Measurements from ENCODE around the gene RANBP6. TPM values are rescaled to one million over a fixed set of nuclear protein-coding genes. Genes with fewer than 3 reads are reported as not detected.

Gene RANBP6
- total RNA-seq, 6 experiments from 2014 or later = 6.2 to 11.7 (median 8.4) TPM

- 93% methylated on average over 2 of the region's 2 CpGs for WGBS (ENCODE audit: insufficient coverage, low coverage, low lambda C conversion rate, missing lambda C conversion rate)
- H3K36me3 ChIP-seq = peaks cover 0 to 6% (median 0%) of the 10 kb centered on the region in 4 donors
- intact Hi-C loops (cut with DNase I) = no loop called here
- TF ChIP-seq CTCF (IDR thresholded peaks at IDR 0.05) = no peak
- TF ChIP-seq POLR2A (IDR thresholded peaks at IDR 0.05) = no peak
- peaks cover 0 to 5% (median 2%) of the 10 kb centered on the region in 4 donors for H3K4me1 ChIP-seq
- H3K9me3 ChIP-seq = no peaks in the 10 kb centered on the region
- H3K4me3 ChIP-seq = no peak overlapping the region
- H3K27me3 ChIP-seq = no peaks in the 10 kb centered on the region
- ATAC-seq (no peak), DNase-seq (no peak)
- no peak overlapping the region for H3K27ac ChIP-seq
Observed at GRCh38 chr9:6000955-6001354, 14.5 kb downstream of the RANBP6 start.

GRCh38 chr9:5999443-6000101 lies 15.9 kb downstream of the RANBP6 start:
- WGBS (ENCODE audit: insufficient coverage, low coverage, low lambda C conversion rate, missing lambda C conversion rate) = 100% methylated on average over 2 of the region's 2 CpGs
- intact Hi-C loops (cut with DNase I) = no loop called here
- H3K27ac ChIP-seq = no peak overlapping the region
- DNase-seq = no peak
- H3K4me3 ChIP-seq = no peak overlapping the region
- H3K9me3 ChIP-seq = no peaks in the 10 kb centered on the region
- no peaks in the 10 kb centered on the region for H3K4me1 ChIP-seq
- TF ChIP-seq POLR2A (IDR thresholded peaks at IDR 0.05) = no peak
- TF ChIP-seq CTCF (IDR thresholded peaks at IDR 0.05) = no peak
- ATAC-seq = no peak
- H3K27me3 ChIP-seq = no peaks in the 10 kb centered on the region
- H3K36me3 ChIP-seq = no peaks in the 10 kb centered on the region

- no peak for DNase-seq
- intact Hi-C loops (cut with DNase I) = no loop called here
- no peak for ATAC-seq
- H3K9me3 ChIP-seq = no peaks in the 10 kb centered on the region
- 91% methylated on average over 1 of the region's 1 CpG for WGBS (ENCODE audit: insufficient coverage, low coverage, low lambda C conversion rate, missing lambda C conversion rate)
- TF ChIP-seq CTCF (IDR thresholded peaks at IDR 0.05) (no peak), POLR2A (IDR thresholded peaks at IDR 0.05) (no peak)
- H3K36me3 ChIP-seq = no peaks in the 10 kb centered on the region
- no peak overlapping the region for H3K4me3 ChIP-seq
- H3K4me1 ChIP-seq = peaks cover 0 to 4% (median 0%) of the 10 kb centered on the region in 4 donors
- H3K27me3 ChIP-seq = no peaks in the 10 kb centered on the region
- H3K27ac ChIP-seq = no peak overlapping the region
Observed at GRCh38 chr9:5994493-5994892, 20.9 kb downstream of the RANBP6 start.

GRCh38 chr9:5988265-5988664 lies 27.2 kb downstream of the RANBP6 start:
- ATAC-seq (no peak), DNase-seq (no peak)
- Histone ChIP-seq H3K27me3 (no peaks in the 10 kb centered on the region), H3K4me1 (no peaks in the 10 kb centered on the region), H3K27ac (no peak overlapping the region), H3K36me3 (peaks cover 0 to 13% (median 0%) of the 10 kb centered on the region in 4 donors), H3K4me3 (no peak overlapping the region), H3K9me3 (no peaks in the 10 kb centered on the region)
- 94% methylated on average over 5 of the region's 5 CpGs for WGBS (ENCODE audit: insufficient coverage, low coverage, low lambda C conversion rate, missing lambda C conversion rate)
- TF ChIP-seq POLR2A (IDR thresholded peaks at IDR 0.05) = no peak
- TF ChIP-seq CTCF (IDR thresholded peaks at IDR 0.05) = no peak
- intact Hi-C loops (cut with DNase I) = no loop called here

Data from right lobe of liver (tissue), 6 donors.